ENCODE measurements around the gene CKAP2.
"Not testable (repeated sequence)": the region's sequence is repeated elsewhere in the genome, so short reads cannot be mapped to it uniquely, and the experiment has no call there.

The CKAP2 gene

GRCh38 chr13:52452470-52452869, 2.8 kb upstream of the CKAP2 start:
- no peak for DNase-seq (ENCODE audit: extremely low read depth, low read depth)
- no peak for TF ChIP-seq CTCF (IDR thresholded peaks at IDR 0.05; ENCODE audit: low read depth, low read length)

GRCh38 chr13:52454459-52454819, 839 bp upstream of the CKAP2 start:
- no peak for DNase-seq (ENCODE audit: extremely low read depth, low read depth)
- TF ChIP-seq CTCF (IDR thresholded peaks at IDR 0.05; ENCODE audit: low read depth, low read length): no peak

DNA sequence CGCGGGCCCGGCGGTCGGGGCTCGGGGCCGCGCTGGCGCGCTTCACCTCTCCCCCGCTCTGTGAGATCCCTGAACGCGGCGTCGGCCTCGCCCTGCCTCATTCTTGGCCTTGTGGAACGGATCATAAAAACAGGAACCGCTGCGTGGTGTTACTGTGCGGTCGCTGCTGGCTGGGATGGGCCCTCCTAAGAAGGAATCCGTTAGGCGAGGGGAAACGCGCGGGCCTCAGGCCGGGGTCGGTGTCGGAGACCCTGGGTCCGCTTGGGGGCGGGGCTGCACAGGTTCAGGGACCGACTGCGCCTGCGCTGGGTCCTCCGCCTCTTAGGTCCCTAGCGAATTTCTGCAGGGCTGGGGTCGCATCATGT, 381 bp downstream of the CKAP2 start:
- DNase-seq (ENCODE audit: extremely low read depth, low read depth): peak; percentile 12
- no peak for TF ChIP-seq CTCF (IDR thresholded peaks at IDR 0.05; ENCODE audit: low read depth, low read length)

- no peak for TF ChIP-seq CTCF (IDR thresholded peaks at IDR 0.05; ENCODE audit: low read depth, low read length)
- DNase-seq (ENCODE audit: extremely low read depth, low read depth): no peak
Observed at GRCh38 chr13:52459668-52460067, 4.4 kb downstream of the CKAP2 start.

DNA sequence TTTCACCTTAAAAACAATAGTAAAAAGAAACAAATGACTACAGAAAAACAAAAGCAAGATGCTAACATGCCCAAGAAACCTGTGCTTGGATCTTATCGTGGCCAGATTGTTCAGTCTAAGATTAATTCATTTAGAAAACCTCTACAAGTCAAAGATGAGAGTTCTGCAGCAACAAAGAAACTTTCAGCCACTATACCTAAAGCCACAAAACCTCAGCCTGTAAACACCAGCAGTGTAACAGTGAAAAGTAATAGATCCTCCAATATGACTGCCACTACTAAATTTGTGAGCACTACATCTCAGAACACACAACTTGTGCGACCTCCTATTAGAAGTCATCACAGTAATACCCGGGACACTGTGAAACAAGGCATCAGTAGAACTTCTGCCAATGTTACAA, 6.0 kb downstream of the CKAP2 start:
- DNase-seq (ENCODE audit: extremely low read depth, low read depth): no peak
- TF ChIP-seq CTCF (IDR thresholded peaks at IDR 0.05; ENCODE audit: low read depth, low read length): no peak

DNA sequence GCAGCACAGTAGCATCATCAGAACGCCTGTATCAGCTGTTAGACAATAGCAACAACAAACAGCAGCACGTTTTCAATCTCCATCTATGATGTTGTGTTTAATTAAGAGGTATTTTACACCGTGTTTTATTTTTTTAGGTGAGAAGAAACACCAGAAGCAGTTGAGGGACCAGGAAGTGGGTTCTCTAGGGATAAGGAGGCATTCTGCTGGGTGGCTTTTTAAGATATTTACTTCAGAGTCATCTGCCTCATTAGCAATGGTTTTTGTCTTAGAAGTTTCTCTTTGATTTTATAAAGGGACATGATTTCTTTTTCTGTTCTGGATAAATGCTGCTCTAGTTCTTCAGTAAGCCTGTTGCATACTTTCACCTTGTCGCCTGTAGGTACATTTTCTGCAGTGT, 8.2 kb downstream of the CKAP2 start:
- TF ChIP-seq CTCF (IDR thresholded peaks at IDR 0.05; ENCODE audit: low read depth, low read length): no peak
- DNase-seq (ENCODE audit: extremely low read depth, low read depth): no peak

- DNase-seq (ENCODE audit: extremely low read depth, low read depth): not testable (repeated sequence)
Observed at GRCh38 chr13:52468487-52468886, 13.2 kb downstream of the CKAP2 start.

DNA sequence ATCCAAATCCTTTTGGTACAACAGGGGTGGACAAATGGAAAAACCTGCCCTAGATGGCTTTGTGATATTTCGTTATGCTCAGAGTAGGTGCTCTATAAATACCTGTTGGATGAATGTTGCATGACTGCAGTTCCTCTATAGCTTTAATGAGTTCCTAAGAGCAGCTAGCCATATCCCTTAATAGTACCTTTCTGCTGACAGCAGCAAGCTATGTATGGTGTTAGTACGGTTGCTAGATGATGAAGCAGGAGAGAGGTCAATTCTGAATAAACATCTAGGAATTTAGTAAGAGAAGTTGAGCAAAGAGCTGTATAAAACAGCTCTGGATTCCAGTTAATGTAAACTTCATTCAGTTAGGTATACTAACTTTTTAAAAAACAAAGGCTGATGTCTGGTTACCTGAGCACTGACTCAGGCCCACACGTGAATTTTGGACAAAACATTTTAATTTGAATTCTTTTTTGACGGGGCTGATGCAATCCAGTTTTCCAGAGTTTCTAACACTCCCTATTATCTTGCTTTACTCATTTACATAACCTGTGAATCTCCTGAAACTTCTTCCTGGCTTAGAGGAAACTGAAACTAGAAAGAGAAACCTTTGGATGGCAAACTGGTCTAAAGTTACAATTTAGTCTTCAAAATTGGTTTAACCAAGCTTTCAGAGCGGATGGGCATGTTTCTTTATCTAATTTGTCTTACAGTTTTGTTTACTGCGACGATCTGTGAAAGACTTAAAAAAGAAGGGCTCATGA, 25.6 kb downstream of the CKAP2 start:
- not testable (repeated sequence) for DNase-seq (ENCODE audit: extremely low read depth, low read depth)

- not testable (repeated sequence) for DNase-seq (ENCODE audit: extremely low read depth, low read depth)
Observed at GRCh38 chr13:52487078-52487477, 31.8 kb downstream of the CKAP2 start.

DNA sequence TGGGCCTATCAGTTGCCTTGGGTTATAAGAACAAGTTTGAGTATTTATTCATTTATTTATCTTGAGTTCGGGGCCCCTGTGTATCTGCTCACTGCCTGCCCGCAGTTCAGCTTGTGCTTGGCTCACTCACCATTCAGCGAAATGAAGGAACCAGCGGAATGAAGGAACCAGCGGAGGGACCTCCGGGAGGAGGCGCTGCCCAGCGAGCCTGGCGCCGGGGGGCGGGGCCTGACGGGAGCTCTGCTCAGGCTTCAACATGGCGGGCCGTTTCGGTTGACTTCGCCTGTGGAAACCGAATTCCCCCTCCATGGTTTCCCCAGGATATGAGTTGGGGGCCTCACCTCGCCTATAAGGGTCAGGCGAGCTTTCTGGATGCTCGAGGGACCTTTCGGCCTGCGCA, 33.5 kb downstream of the CKAP2 start:
- DNase-seq (ENCODE audit: extremely low read depth, low read depth): not testable (repeated sequence)

GRCh38 chr13:52491015-52491414, 35.7 kb downstream of the CKAP2 start:
- not testable (repeated sequence) for DNase-seq (ENCODE audit: extremely low read depth, low read depth)

- not testable (repeated sequence) for DNase-seq (ENCODE audit: extremely low read depth, low read depth)
Observed at GRCh38 chr13:52494241-52494640, 39.0 kb downstream of the CKAP2 start.

DNA sequence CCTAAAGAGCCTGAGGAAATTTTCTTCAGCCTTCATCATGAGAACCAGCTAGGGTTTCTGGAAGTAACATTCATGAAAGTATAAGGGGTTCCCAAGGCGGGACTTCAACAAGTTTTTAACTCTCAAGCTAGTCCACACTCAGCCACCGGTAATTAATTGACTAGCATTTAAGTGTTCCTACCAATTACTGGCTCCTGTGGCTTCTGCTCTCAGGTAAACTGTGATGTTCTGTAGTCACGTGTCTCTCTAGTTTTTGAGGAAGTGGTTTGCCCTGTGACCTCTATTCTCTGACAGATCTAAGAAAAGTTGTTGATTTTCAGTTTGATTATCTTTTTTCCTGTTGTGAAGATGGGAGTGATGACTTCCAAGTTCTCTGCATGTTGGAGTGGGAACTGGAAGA, 42.7 kb downstream of the CKAP2 start:
- not testable (repeated sequence) for DNase-seq (ENCODE audit: extremely low read depth, low read depth)

DNA sequence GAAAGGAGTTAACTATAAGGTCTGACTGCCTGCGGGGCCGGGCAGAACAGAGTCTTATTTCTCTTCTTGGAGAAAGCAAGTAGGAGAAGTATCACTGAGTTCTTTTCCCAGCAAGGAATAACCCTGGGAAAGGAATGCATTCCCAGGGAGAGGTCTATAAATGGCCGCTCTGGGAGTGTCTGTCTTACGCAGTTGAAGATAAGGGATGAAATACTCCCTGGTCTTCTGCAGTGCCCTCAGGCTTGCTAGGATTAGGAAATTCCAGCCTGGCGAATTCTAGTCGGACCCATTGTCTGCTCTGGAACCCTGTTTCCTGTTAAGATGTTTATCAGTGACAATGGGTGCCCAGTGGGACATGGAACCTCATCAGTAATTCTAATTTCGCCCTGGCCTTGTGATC, 47.0 kb downstream of the CKAP2 start:
- not testable (repeated sequence) for DNase-seq (ENCODE audit: extremely low read depth, low read depth)
